Activated naive CD8-positive, alpha-beta T cell treated with anti-CD3 and anti-CD28 coated beads, Interleukin-2, amount 50 U/mL, for 16 hours (primary cell): ENCODE measurements around the gene ERC1.

Source experiments
- DNase-seq: peaks from one replicate; pipeline ENCODE4 v3.0.0-alpha.2; 2020; ENCODE audit warnings: low read depth, low spot score

The ERC1 gene

GRCh38 chr12:1481326-1481725, 490.3 kb downstream of the ERC1 start:
- no peak for DNase-seq

GRCh38 chr12:1481906-1482305, 490.9 kb downstream of the ERC1 start:
- DNase-seq, result no peak

DNA sequence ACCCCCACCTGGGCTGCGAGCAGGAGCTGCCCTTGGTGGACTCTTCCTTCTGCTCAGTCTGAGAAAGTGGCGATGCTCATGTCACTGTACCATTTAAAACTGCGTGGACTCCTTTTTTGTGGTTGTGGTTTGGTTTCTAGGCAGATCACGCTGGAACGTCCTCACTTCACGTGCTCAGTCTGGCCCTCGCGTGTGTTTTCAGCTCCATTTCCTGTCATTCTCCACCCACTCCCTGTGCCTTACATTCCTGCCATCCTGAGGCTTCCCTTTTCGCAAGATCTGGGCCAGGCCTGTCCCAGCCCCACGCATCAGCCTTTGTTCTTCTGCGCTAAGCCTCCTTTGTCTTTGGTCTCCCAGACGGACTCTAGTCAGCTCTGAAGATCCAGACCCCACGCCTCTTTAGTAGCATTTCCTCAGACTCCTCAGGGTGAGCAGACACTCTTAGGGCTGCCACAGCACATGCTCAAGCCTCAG, 497.9 kb downstream of the ERC1 start:
- DNase-seq, result no peak

DNA sequence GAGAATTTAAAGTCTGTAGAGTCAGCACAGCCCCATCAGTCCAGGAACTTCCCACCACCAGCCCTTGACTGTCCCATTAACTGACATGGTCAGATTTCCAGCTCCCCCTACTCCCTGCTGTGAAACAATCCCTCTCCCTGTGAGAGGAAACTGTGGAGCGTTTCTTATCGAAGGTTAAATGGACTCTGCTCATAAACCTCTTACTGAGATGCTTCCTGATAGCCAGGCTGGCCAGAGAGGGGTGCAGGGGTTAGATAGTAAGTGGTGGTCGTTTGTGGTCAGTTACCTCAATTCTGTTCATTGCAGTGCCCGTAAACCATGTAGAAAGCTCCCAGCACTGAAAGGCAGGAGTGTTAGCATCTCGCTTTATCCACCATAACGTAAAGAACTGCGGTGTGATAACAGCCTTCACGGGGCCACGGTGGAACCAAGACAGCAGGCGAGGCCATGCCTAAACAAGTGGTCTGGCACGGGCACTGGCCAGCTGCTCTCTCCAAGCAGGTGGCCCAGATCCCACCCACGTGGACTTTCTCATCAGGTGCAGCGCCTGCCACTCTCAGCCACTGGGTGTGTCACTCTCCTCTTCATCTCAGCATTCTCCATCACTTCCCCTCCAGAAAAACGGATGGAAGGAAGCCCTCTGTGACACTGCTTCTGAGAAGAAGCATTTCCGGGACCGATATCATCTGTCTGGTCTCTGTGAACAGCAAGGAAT, 501.1 kb downstream of the ERC1 start:
- no peak for DNase-seq

- DNase-seq, result no peak
These were observed 502.9 kb downstream of the ERC1 start for GRCh38 chr12:1493781-1494565.

DNA sequence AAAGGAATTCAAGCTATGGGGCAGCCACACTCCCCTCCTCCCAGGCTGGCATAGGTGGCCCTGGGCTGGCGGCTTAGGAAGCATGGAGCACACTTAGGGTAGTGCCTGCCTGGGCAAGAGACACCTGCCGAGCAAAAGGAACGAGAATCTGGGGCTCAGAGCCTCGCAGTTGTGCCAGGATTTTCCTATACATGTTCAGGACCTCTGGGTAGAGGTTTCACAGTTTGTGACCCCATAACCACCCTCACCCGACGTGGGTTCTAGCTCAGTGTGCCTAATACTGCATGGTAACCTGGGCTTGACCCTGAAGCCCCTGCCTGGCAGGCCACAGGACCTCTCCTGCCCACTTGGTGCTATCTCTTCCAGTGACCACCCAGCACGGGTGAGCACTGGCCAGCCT, 503.8 kb downstream of the ERC1 start:
- no peak for DNase-seq

DNA sequence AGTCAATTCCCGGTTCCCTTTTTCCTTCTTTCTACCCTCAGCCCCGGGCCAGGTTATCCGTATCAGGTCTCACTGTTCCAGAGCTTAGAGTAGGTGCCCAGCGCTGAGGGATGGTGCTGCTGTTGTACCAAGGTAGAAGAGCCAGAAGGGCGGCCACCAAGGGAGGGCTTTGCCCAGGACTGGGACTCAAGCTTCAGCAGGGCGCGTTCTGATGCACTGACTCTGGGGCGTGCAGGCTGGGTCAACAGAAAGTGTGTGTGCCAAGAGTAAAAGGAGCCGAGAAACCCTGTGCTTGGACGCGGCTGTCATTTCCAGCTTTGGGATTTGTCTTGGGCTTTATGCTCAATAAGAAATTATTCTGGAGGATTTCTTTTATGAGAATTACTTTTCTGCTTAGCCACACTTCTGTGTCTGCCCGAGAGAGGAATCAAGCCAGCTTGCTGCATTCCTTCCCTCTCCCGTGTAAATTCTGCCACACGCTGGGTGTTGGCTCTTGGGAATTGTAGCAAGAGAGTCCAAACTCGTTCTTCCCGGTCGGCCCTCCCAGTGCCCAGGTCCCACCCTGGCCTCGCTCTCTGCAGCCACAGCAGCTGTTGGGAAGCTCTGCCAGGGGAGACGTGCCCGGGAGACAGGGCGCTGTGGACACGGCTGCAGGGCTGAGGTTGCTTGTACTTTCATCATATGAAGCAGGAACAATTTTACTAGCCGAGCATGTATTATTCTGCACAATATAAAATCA, 505.3 kb downstream of the ERC1 start:
- DNase-seq, result no peak

DNA sequence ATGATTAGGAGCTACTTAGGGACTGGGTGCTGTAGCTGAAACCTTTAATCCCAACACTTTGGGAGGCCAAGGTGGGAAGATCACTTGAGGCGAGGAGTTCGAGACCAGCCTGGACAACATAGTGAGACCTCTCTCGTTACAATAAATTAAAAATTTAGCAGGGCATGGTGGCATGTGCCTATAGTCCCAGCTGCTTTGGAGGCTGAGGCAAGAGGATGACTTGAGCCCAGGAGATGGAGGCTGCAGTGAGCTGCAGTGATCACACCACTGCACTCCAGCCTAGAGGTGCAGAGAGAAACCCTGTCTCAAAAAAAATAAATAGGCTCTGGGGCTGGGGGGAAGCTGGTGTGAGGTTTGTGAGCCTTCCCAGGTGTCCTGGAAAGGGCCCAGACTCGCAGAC, 506.1 kb downstream of the ERC1 start:
- no peak for DNase-seq

DNA sequence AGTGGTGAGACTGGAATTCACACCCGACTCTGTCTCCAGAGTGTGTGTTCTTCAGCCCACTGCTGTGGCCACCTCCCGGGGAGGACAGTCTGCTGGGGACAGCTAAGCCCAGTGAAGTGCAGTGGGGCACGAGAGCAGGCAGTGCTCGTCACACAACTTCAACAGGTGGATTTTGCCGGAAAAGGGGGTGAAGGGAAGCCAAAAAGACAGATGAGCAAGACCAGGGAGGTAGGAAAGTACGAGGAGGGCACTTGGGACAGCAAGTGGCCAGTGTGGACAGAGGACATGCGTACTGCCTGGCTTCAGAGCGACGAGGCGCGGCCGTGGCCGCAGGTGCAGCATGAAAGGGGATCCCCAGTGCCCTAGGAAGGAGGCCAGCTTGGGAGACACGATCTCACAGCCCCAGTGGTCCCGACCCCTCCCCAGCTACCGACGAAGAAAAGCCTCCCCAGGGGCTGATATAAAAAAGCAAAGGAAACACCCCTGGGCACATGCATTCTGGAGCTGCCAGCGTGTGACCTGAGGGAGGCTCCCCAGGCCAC, 507.2 kb downstream of the ERC1 start:
- no peak for DNase-seq

DNA sequence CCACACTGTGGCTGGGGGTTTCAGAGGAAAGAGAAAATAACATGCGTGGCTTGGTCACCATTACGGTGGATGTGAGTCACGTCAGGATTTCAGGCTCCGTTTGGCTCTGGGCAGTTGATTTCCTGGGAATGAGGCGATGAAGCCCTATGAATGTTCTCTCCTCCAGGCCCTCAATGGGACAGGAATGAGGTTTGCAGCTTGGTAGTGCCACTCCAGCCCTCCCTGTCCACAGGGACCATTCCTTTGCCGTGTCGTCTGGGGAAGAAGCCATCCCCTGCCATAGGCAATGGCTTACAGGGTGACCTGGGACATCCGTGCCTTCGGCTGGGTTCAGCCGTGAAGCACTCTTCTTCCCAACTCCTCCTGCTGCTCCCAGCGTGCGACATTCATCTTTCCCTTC, 508.3 kb downstream of the ERC1 start:
- no peak for DNase-seq

- DNase-seq, result no peak
These were observed 509.2 kb downstream of the ERC1 start for GRCh38 chr12:1500095-1500801.

DNA sequence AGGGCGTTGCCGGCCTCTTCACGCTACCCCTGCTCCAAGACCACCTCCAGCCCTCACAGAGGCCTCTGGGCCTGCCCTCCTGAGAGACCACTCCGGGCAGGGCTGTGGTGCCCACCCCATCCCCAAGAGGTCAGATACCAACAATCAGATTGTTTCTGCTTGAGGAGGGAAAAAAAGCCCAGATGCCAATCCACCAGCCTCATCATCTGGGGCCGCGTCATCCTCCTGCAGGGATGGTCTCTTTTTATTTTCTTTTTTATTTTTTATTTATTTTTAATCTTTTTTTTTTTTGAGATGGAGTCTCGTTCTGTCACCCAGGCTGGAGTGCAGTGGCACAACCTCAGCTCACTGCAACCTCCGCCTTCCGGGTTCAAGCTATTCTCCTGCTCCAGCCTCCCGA, 510.0 kb downstream of the ERC1 start:
- DNase-seq, result no peak

- DNase-seq, result no peak
These were observed 510.8 kb downstream of the ERC1 start for GRCh38 chr12:1501695-1502378.

DNA sequence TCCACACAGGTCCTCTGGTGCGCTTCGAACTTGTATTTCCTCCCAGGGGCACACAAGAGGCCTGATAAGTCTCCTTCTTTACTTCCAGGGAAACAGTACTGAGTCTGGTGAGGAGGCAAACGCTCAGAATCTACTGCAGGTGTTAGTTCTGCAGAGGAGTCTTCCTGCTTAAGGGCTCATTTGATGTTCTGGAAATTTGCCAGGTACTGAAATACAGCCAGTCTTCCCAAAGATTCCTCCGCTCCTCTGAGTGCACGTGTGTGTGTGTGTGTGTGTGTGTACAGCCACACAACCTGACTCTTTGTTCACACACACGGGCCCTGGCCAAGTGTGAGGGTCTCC, 511.3 kb downstream of the ERC1 start:
- no peak for DNase-seq

DNA sequence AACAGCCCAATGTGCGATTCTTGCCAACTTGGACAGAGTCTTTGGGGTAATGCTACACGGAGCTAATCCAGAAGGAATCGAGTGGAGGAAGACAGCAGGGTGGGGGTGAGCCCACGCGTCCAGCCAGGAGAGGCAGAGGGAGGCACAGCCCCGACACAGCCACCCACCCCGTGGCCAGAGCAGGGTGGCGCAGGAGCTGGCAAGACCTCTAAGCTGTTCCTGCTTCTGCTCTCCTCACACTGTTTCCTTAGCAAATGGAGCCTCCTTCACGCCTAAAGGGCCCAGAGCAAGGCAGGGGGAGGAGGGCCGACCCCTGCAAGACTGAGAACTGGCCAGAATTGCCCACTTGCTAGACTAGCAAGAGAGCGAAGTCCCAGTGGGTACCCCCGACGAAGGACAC, 511.8 kb downstream of the ERC1 start:
- no peak for DNase-seq

DNA sequence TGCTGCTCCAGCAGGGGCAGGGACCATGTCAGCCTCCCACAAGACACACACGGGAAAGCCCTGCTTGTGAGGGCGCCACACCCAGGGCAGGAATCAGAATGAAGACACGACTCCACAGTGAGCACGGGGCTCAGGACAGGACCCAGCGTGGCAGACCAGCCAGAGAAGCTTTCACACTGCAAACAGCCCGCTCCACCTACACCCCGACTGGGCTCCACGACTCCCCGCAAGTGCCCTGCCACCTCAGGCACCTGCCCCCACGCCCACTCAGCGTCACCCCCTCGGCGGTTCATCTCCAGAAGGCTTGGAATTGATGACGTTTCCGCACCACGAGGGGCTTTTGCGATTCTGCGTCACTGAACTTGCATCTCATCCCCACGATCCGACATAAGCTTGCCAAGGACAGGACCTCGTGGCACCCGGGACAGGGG, 512.3 kb downstream of the ERC1 start:
- DNase-seq, result no peak

DNA sequence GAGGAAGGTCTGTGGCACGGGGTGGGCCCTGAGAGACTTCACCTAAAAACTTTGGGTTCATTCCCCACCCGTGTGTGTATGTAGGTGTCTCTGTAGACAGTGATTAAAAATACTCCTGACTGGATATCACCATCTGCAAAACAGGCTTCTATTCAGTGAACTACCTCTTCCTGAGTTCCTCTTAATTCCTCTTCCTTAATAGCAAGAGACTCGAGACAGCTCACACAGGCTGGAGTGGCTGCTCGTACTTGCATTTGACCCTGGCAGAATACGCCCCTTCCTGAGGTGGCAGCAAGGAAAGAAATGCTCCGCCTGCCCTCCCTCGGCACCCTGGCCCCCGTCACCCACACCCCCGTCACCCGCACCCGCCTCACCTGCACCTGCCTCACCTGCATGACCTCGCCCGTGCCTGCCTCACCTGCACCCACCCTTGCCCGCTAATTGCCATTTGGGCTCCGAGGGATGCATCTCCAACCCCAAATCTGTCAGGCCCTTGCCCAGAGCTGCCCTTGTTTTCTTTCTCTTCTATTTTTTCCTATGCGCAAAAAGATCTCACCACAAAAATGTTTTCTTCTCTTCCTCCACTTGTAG, 513.4 kb downstream of the ERC1 start:
- no peak for DNase-seq

- DNase-seq, result no peak
These were observed 513.9 kb downstream of the ERC1 start for GRCh38 chr12:1504895-1505311.

DNA sequence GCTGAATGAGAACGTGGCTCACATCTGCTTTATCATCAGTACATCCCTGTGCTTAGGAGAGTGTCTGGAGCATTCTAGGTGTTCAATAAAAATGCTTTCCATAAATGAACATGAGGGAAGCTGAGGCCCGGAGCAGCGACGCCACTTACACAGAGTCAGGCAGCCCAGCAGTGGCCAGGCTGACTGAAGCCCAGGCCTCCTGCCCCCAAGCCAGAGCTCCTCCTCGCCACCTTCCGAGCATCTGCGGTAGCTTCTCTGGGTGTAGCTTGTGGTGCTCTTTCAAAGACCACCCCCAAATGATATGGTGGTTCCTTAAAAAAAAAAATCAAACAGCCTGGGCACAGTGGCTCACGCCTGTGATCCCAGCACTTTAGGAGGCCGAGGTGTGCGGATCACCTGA, 514.6 kb downstream of the ERC1 start:
- no peak for DNase-seq

DNA sequence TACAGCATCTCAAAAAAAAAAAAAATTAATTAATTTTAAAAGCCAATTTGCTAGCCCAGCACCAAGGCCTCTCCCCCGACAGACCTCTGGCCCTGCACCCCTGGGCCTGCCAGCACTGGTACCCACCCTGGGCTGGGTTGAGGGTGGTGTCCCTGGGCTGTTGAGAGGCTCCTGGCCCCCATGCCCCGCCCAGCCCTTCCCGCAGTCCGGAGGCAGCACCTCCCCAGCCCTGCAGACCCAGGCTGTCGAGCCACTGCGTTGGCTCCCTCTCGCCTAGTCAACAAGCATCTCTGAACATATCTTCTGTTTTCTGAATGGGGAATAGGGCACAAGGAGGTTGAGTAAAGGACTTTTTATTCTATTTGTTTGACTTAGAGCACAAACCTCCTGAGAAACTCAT, 516.3 kb downstream of the ERC1 start:
- no peak for DNase-seq
